Upper lobe of left lung (tissue), 6 donors: Measurements from ENCODE around the gene ALKBH5. TPM values are rescaled to one million over a fixed set of nuclear protein-coding genes. Genes with fewer than 3 reads are reported as not detected.

Source experiments
- ATAC-seq, 2 donors: fragments of 200-7000 bp; cut with Tn5 transposase; one replicate each; pipeline ENCODE4 v1.9.1; 2022; ENCODE audit warnings: mild to moderate bottlenecking in 2 of 2, moderate library complexity in 2 of 2; ENCODE audit not compliant: low FRiP score in 2 of 2
- DNase-seq, 2 donors: peaks; one replicate each; pipeline ENCODE4 v3.0.0-alpha.2; 2019 to 2020
- H3K27ac ChIP-seq, 4 donors: fragments of 200-600 bp; sonication (generic); one replicate each; pipeline ENCODE4 v1.5.1; 2016 to 2019
- H3K27me3 ChIP-seq, 4 donors: fragments of 200-600 bp; sonication (generic); one replicate each; pipeline ENCODE4 v1.5.1; 2017 to 2019
- H3K36me3 ChIP-seq, 4 donors: fragments of 200-600 bp; sonication (generic); one replicate each; pipeline ENCODE4 v1.5.1; 2016 to 2019
- H3K4me1 ChIP-seq, 4 donors: fragments of 200-600 bp; sonication (generic); one replicate each; pipeline ENCODE4 v1.5.1; 2018 to 2019
- H3K4me3 ChIP-seq, 4 donors: fragments of 200-600 bp; sonication (generic); one replicate each; pipeline ENCODE4 v1.5.1; 2017 to 2019; ENCODE audit warnings: mild to moderate bottlenecking in 2 of 4, moderate library complexity in 1 of 4
- H3K9me3 ChIP-seq, 4 donors: fragments of 200-600 bp; sonication (generic); one replicate each; pipeline ENCODE4 v1.5.1; 2018 to 2019
- CTCF ChIP-seq, 6 experiments: fragments of 450-650 bp in 4 of 6; fragments of 200-600 bp in 2 of 6; sonication (generic) in 2 of 6; IDR thresholded peaks; one replicate each; pipeline ENCODE4 v1.5.1; 2016 to 2019; ENCODE audit warnings: antibody characterized with exemption in 6 of 6
- EP300 ChIP-seq, 4 donors: sonication (generic); formaldehyde crosslinking; IDR thresholded peaks; one replicate each; pipeline ENCODE4 v1.5.1; 2017; ENCODE audit warnings: antibody characterized with exemption in 4 of 4, control low read depth in 2 of 4
- POLR2A ChIP-seq, 4 donors: fragments of 450-650 bp; IDR thresholded peaks; one replicate each; pipeline ENCODE4 v1.5.1; 2016 to 2017; ENCODE audit warnings: antibody characterized with exemption in 4 of 4, mild to moderate bottlenecking in 2 of 4
- POLR2AphosphoS5 ChIP-seq, 2 donors: sonication (generic); formaldehyde crosslinking; IDR thresholded peaks; one replicate each; pipeline ENCODE4 v1.5.1; 2017; ENCODE audit warnings: antibody characterized with exemption in 2 of 2
- WGBS, 2 donors: methylation state at CpG; one replicate each; pipeline ENCODE4 v1.1.5; 2017 to 2018; 5-methylcytosine and 5-hydroxymethylcytosine counted together
- total RNA-seq, 6 donors: library from RNA; depleted of rRNA in 4 of 6; stranded (reverse); fragments of >200 nt in 4 of 6; gene quantifications; one replicate each; pipeline versions ENCODE4 v1.1.0 to v1.2.1, GENCODE V29; 2016 to 2021
- donor health status: DM: no; HTN: no; CAD: no; lungs with moderate emphysema.
- donor health status: DM: no; HTN: yes; CAD: no; lungs with severe emphysema.

The ALKBH5 gene
- total RNA-seq, 6 donors from 2014 or later: 63.9 to 112 (median 94.7) TPM

GRCh38 chr17:18156171-18156975 is 27.3 kb upstream of the ALKBH5 start:
- DNase-seq (no peak), ATAC-seq (no peak)
- TF ChIP-seq POLR2A (IDR thresholded peaks at IDR 0.05): no peak
- TF ChIP-seq EP300 (IDR thresholded peaks at IDR 0.05): no peak
- no peak for TF ChIP-seq CTCF (IDR thresholded peaks at IDR 0.05)
- no peak for TF ChIP-seq POLR2AphosphoS5 (IDR thresholded peaks at IDR 0.05)
- Histone ChIP-seq H3K4me1 (peaks cover 14 to 35% (median 26%) of the 10 kb centered on the region in 4 donors), H3K9me3 (no peaks in the 10 kb centered on the region), H3K27me3 (no peaks in the 10 kb centered on the region), H3K27ac (peak overlapping the region in 1 of 4 donors; percentile 62), H3K36me3 (no peaks in the 10 kb centered on the region), H3K4me3 (no peak overlapping the region)
- 75 to 85% methylated on average over 3 to 8 of the region's 8 CpGs for WGBS, 2 donors

GRCh38 chr17:18156976-18157280 is 26.7 kb upstream of the ALKBH5 start:
- WGBS, 2 donors: 94% methylated on average over 9 of the region's 10 CpGs; no CpG with 5 or more reads in 1 of the 2 donors
- H3K4me3 ChIP-seq: no peak overlapping the region
- no peaks in the 10 kb centered on the region for H3K9me3 ChIP-seq
- no peaks in the 10 kb centered on the region for H3K36me3 ChIP-seq
- no peaks in the 10 kb centered on the region for H3K27me3 ChIP-seq
- TF ChIP-seq POLR2A (IDR thresholded peaks at IDR 0.05) (no peak), POLR2AphosphoS5 (IDR thresholded peaks at IDR 0.05) (no peak), CTCF (IDR thresholded peaks at IDR 0.05) (no peak), EP300 (IDR thresholded peaks at IDR 0.05) (no peak)
- H3K27ac ChIP-seq: peak overlapping the region in 1 of 4 donors; percentile 62
- no peak for DNase-seq
- ATAC-seq: no peak
- H3K4me1 ChIP-seq: peaks cover 14 to 33% (median 26%) of the 10 kb centered on the region in 4 donors

- TF ChIP-seq CTCF (IDR thresholded peaks at IDR 0.05): no peak
- TF ChIP-seq POLR2A (IDR thresholded peaks at IDR 0.05): no peak
- no peak for TF ChIP-seq POLR2AphosphoS5 (IDR thresholded peaks at IDR 0.05)
- no peak for TF ChIP-seq EP300 (IDR thresholded peaks at IDR 0.05)
- Histone ChIP-seq H3K27ac (peak overlapping the region in 3 of 4 donors; percentile 62 to 83 (median 80)), H3K4me1 (peaks cover 13 to 30% (median 24%) of the 10 kb centered on the region in 4 donors), H3K9me3 (no peaks in the 10 kb centered on the region), H3K36me3 (no peaks in the 10 kb centered on the region), H3K4me3 (peak overlapping the region in 3 of 4 donors; percentile 46 to 68 (median 68)), H3K27me3 (no peaks in the 10 kb centered on the region)
- DNase-seq (peak in 1 of 2 donors; percentile 83), ATAC-seq (no peak)
- WGBS, 2 donors: 79 to 92% methylated on average over 9 to 16 of the region's 22 CpGs
Measured at GRCh38 chr17:18157354-18157985, 26.2 kb upstream of the ALKBH5 start.

- DNase-seq (peak; percentile 96 to 97), ATAC-seq (peak; percentile 83 to 85)
- peaks cover 7 to 23% (median 17%) of the 10 kb centered on the region in 4 donors for H3K4me1 ChIP-seq
- TF ChIP-seq CTCF (IDR thresholded peaks at IDR 0.05) (no peak), POLR2AphosphoS5 (IDR thresholded peaks at IDR 0.05) (peak; percentile 39 to 53)
- H3K27me3 ChIP-seq: no peaks in the 10 kb centered on the region
- WGBS, 2 donors: 6 to 12% methylated on average over 21 to 22 of the region's 26 CpGs
- no peaks in the 10 kb centered on the region for H3K36me3 ChIP-seq
- H3K9me3 ChIP-seq: no peaks in the 10 kb centered on the region
- peak overlapping the region; percentile 24 to 68 (median 57) for H3K4me3 ChIP-seq
- H3K27ac ChIP-seq: peak overlapping the region; percentile 41 to 83 (median 71)
Measured at GRCh38 chr17:18158022-18158600, 25.5 kb upstream of the ALKBH5 start.
